GM06990 (cell line): ENCODE measurements around the gene LRRC18.
A peak's percentile ranks its signal among the peaks of the same experiment; 100 is the strongest.

Experiments
- DNase-seq: peaks from one replicate; pipeline ENCODE4 v3.0.0-alpha.2; 2011; ENCODE audit not compliant: insufficient read length; ENCODE audit errors: extremely low read depth
- H3K27me3 ChIP-seq: replicated peaks from 2 replicates; pipeline ENCODE4 v1.6.0; 2011; ENCODE audit warnings: low read length; ENCODE audit not compliant: control insufficient read depth, insufficient read depth
- H3K36me3 ChIP-seq: 2 replicates; pipeline ENCODE4 v1.5.1; 2011; ENCODE audit warnings: low read length; ENCODE audit not compliant: control insufficient read depth, insufficient read depth
- H3K4me3 ChIP-seq: replicated peaks from 2 replicates; pipeline ENCODE4 v1.5.1; 2011; ENCODE audit warnings: low read depth, mild to moderate bottlenecking, control low read depth, low read length
- TF ChIP-seq, protein P1 (sequence below): IDR thresholded peaks from 2 replicates; pipeline ENCODE4 v1.5.1; 2011; ENCODE audit warnings: low read length, control low read depth, mild to moderate bottlenecking, inconsistent platforms; ENCODE audit not compliant: insufficient read depth, poor library complexity, severe bottlenecking

Gene LRRC18

DNA sequence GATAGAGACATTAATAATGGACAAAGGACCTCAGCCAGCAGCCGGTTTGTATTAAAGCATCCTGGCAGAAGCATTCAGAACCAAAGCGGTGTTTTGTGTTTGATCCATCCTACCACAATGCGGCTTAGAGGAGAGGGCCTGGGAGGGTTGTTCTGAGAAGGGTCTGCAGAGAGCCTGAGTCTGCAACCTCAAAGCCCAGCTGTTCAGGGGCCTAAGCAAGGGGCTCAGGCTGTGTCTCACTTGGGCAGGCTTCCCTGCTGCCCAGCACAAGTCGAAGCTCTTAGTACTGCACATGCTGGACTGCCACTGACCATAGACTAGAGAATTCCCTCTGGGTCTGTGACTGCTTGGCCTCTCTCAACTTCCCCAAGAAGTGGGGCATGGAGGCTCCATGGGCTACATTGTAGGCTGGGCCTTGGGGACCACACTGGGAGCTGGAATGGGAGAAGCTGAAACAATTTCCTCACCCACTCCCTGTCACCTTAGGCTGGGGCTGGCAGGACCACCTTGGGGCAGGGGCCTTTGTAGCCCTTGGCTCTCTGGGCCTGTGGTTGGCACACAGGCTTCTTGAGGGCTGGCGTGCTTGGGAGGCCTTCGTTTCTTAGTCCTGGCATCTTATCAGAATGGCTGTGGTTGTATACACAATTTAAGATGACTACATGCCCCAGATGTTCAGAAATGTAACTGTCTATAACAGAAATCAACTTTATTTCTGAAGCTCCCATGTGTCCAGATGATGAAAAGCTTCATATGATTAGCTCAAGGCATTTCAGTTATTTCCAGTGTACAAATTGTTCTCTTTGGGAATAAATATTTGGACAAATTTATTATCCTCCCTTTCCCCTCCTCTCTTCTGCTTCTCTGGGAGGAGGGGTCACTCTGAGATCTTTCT lies 44.5 kb downstream of the LRRC18 start:
- H3K4me3 ChIP-seq = no peak overlapping the region
- H3K27me3 ChIP-seq = no peaks in the 10 kb centered on the region
- TF ChIP-seq, protein P1, sequence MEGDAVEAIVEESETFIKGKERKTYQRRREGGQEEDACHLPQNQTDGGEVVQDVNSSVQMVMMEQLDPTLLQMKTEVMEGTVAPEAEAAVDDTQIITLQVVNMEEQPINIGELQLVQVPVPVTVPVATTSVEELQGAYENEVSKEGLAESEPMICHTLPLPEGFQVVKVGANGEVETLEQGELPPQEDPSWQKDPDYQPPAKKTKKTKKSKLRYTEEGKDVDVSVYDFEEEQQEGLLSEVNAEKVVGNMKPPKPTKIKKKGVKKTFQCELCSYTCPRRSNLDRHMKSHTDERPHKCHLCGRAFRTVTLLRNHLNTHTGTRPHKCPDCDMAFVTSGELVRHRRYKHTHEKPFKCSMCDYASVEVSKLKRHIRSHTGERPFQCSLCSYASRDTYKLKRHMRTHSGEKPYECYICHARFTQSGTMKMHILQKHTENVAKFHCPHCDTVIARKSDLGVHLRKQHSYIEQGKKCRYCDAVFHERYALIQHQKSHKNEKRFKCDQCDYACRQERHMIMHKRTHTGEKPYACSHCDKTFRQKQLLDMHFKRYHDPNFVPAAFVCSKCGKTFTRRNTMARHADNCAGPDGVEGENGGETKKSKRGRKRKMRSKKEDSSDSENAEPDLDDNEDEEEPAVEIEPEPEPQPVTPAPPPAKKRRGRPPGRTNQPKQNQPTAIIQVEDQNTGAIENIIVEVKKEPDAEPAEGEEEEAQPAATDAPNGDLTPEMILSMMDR = no peak
- DNase-seq = no peak
- H3K36me3 ChIP-seq = peaks cover 62% of the 10 kb centered on the region

GRCh38 chr10:48890888-48891850 lies 48.5 kb downstream of the LRRC18 start:
- H3K36me3 ChIP-seq = peaks cover 32% of the 10 kb centered on the region
- TF ChIP-seq, protein P1 = no peak
- no peak overlapping the region for H3K4me3 ChIP-seq
- no peaks in the 10 kb centered on the region for H3K27me3 ChIP-seq
- DNase-seq = no peak

- DNase-seq = no peak
- H3K4me3 ChIP-seq = no peak overlapping the region
- peaks cover 16% of the 10 kb centered on the region for H3K36me3 ChIP-seq
- TF ChIP-seq, protein P1 = no peak
- no peaks in the 10 kb centered on the region for H3K27me3 ChIP-seq
These were observed 51.7 kb downstream of the LRRC18 start for GRCh38 chr10:48887982-48888381.

DNA sequence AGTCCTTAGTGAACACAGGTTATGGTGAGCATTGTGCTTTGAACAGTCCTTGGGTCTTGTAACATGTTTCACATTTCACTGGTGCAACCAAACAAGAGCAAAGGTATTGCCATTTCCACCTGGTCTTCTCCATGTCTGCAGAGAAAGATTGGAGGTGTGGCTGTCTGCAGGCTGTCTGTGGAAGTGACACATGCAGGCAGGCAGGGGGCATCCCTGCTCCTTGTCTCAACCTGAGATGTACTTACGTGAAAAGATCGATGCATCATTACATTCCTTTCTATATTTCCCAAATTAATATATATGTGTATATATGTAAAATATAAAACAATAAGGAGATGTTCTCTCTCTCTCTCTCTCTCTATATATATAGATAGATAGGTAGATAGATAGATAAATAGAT lies 54.3 kb downstream of the LRRC18 start:
- TF ChIP-seq, protein P1 = peak; percentile 16
- Histone ChIP-seq H3K4me3 (no peak overlapping the region), H3K27me3 (no peaks in the 10 kb centered on the region), H3K36me3 (peaks cover 12% of the 10 kb centered on the region)
- DNase-seq = no peak

DNA sequence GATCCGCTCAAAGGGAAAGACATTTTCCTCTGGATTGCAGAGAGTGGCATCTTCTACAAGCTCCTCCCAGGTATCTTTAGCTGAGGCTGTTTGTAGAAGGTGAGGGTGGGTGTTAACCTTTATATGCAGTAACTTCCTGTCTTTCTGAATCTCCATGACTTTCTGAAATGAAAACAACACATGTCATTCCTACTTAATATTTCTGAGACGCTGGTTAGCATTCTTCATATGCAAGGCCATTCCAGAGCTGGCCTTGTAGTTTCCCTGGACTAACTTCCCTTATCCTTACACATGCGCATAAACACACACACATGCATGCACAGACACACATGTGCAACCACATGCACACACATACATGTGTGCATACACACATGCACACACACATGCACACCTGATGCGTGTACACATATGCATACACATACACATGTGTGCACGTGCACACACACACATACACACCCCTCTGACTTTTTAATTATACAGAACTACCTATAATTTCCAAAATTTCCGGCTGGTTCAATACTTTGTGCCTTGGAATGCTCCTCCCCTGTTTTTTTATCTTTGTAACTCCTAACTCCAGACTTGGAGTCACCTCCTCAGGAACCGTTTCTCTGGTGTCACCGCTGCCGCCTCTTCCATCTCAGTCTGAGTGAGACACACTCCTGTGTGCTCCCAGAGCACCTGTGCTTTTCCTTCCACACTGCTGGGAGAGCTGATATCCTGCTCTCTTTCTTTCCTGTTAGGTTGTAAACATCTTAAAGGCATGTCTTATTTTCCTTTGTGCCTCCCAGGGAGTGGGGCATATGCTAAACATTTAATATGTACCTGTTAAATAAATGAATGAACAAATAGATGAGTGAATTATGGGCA lies 55.2 kb downstream of the LRRC18 start:
- TF ChIP-seq, protein P1 = no peak
- no peaks in the 10 kb centered on the region for H3K27me3 ChIP-seq
- DNase-seq = no peak
- peaks cover 16% of the 10 kb centered on the region for H3K36me3 ChIP-seq
- no peak overlapping the region for H3K4me3 ChIP-seq
